GM18507 (cell line): ENCODE measurements around the gene TBCD.

Experiments used
- DNase-seq: peaks from one replicate; pipeline ENCODE4 v3.0.0; 2011; ENCODE audit warnings: low read depth; ENCODE audit not compliant: insufficient read length; ENCODE audit errors: extremely low spot score
- FAIRE-seq: peaks from 2 replicates; lab custom pipeline; 2011; peaks lifted over from hg19 to GRCh38; lab: Jason Lieb, UNC

The TBCD gene

DNA sequence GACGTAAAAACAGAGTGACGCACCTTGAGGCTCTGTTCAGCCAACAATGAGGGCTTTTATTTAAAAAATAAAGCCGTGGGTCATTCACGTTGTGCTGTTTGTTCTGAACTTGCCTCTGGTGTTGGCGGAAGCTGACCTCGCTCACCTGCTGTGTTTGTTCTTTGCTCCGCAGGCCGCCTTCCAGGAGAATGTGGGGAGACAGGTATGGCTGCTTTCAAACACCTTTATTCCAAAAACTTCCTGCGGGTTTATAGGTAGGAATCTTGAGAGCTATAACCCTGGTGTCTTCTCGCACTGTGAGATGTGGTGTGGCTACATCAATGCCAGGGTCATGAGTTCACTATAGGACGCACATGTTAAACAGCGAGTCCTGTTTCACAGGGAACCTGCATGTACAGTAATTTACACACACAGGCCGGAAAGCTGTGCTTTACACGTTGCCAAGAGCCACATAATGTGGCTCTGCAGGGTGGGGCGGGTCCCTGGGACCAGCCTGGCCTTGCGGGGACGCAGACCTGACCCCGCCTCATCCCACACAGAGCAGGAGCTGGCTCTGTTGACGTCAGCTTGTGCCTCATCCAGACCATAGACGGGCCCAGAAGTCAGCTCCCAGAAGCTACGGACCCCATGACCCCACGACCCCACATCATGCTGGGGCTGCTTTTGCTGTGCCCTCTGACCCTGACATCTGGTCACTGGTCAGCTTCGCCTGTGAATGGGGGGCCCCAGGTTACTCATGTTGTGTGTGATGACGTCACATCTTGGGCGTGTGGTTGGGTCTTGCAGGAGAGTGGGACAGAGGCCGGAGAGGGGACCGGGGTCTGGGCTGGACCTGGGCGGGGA is 137.9 kb downstream of the TBCD start:
- DNase-seq = no peak
- FAIRE-seq = no peak

- FAIRE-seq = no peak
Measured at GRCh38 chr17:82890339-82890730, 138.5 kb downstream of the TBCD start.

GRCh38 chr17:82890926-82891678 is 139.2 kb downstream of the TBCD start:
- FAIRE-seq = no peak

More at GRCh38 chr17:82890339-82890730, 138.5 kb downstream of the TBCD start:
- DNase-seq = no peak

DNA sequence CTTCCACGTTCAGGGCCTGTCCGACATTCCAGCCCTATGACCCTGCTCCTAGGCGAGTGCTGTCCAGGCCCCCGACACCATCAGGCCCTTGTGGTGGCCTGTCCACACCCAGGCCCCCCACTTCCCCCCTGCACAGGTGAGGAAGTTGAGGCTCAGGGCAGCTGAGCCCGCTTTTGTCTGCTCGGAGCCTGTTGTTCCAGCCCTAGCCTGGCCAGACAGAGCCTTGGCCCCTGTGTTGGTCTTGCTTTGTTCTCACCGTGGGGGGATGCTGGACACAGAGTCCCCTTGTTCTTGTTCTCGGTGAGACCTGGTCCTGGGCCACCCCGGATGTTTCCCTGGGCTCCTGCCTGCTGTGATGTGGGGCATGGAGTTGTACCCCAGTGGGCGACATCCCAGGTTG is 140.0 kb downstream of the TBCD start:
- no peak for DNase-seq
- no peak for FAIRE-seq

More at GRCh38 chr17:82890926-82891678, 139.2 kb downstream of the TBCD start:
- DNase-seq = no peak

DNA sequence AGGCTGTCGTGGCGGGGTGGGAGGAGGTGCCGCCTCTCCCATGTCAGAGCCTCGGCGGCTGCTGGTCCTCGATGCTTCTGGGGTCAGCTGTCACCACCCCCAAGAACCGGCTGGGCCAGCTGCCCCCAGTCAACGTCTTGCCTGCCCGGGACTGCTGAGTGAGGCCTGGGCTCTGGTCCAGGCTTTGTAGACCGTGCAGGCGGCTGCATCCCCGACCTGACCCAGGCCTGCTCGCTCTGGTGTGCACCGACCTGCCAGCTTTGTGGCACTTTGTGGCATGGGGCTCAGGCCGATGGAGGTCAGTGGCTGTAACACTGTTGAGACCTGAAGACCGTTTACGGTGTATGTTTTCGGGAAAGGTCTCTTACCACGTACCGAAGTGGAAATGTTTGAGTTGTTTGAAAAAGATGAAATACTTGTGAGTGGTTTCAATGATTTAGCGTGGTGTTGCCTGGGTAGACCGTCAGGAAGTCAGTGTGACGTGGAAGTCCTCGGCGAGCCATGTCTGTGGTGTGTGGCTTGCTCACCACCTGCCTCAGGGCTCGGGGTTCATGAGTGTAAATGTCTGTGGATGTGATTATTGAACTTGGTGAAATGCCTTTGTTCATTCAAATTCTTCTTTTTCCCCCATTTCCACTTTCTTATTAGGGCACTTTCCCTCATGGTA is 141.2 kb downstream of the TBCD start:
- DNase-seq = no peak
- FAIRE-seq = no peak

DNA sequence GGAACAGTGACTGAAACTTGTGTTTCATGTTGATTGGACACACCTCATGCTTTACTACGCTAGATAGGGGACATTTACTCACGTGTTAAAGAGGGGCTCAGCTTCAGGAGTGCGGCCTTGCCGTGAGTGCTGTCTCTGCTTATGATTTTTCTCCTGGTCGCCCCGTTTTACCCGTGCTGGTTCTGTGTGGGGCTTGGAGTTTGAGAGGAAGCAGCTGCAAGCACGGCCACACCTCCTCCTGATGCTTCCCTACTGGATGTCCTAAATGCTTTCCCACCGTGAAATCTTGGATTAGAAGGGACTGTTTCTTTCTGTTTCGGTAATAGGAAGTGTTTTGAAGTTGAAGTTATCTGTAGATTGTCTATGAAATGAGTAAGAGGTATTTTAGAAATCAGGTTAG is 141.9 kb downstream of the TBCD start:
- FAIRE-seq = no peak

GRCh38 chr17:82894389-82894788 is 142.5 kb downstream of the TBCD start:
- FAIRE-seq = no peak

More for the DNA sequence above, 141.9 kb downstream of the TBCD start:
- no peak for DNase-seq

DNA sequence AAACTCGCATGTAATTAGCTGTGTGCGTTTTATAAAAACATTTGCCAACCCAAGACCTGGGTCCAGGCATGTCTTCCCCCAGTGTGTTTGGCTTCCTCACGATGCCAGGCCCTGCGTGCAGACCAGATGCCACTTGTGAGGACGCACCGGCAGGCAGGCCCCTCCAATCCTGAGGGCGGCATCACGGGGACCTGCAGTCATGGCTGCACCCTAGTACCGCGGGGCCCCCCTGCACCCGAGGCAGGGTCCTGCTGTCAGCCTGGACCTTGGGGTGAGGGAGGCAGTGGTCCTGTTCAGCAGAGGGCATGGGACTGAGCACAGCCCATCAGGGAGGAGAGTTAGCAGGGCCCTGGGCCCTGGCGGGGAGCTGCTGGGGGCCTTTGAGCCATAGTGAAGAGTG is 143.2 kb downstream of the TBCD start:
- FAIRE-seq (no peak), DNase-seq (no peak)

More at GRCh38 chr17:82894389-82894788, 142.5 kb downstream of the TBCD start:
- no peak for DNase-seq

GRCh38 chr17:82896071-82897000 is 144.5 kb downstream of the TBCD start:
- no peak for FAIRE-seq
- no peak for DNase-seq

DNA sequence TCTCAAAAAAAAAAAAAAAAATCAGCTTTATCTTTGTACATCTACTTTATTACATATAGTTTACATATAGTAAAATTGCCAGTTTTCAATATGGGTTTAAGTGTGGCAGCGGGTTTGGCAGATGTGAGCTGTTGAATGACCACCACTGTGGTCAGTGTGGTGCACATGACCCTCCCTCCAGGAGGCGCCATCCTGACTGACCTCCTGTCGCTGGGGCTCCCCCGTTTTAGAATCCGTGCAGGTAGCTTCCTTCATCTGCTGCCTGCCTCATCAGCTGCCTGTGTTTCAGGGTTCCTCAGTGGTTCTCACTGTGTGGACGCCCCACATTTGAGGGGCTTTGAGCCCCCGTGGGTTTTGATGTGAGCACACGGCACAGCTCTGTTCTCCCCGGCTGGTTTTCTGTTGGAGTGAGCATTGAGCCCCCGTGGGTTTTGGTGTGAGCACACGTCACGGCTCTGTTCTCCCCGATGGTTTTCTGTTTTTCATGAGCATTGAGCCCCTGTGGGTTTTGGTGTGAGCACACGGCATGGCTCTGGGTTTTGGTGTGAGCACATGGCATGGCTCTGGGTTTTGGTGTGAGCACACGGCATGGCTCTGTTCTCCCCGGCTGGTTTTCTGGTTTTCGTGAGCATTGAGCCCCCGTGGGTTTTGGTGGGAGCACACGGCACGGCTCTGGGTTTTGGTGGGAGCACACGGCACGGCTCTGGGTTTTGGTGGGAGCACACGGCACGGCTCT is 145.8 kb downstream of the TBCD start:
- no peak for DNase-seq
- no peak for FAIRE-seq

DNA sequence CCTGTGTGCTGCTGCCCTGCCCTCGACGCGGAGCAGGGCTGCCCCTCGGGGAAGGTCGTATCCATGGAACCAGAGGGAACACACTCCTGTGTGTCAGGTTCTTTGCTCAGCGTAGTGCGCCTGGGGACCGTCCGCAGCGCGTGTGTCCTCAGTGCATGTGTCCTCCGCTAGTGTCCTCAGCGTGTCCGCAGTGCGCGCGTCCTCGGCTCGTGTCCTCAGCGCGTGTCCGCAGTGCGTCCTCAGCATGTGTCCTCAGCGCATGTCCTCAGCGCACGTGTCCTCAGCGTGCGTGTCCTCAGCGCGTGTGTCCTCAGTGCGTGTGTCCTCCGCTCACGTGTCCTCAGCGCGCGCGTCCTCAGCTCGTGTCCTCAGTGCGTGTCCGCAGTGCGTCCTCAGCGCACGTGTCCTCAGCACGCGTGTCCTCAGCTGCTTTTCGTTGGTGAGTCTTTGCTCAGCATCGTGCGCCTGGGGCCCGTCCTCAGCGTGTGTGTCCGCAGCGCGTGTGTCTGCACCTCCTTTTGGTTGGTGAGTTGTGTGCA is 147.2 kb downstream of the TBCD start:
- DNase-seq (no peak), FAIRE-seq (no peak)

DNA sequence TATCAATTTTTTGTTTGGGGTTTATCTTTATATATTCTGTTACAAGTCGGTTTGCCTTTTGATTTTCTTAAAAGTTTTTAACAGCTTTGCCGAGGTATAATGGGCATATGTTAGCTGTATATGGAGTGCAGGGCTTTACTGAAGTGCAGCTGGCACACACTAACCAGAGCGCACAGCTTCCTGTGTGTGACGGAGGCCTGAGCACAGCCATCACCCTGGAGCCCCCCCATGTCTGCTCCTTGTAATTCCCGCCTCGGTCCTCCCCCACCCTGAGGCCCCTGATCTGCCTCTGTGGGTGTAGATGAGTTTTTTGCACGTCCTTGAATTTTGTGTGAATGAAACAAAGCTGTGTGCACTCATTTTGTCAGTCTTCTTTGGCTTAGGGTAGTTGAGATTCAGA is 148.1 kb downstream of the TBCD start:
- FAIRE-seq (no peak), DNase-seq (no peak)

- no peak for FAIRE-seq
- no peak for DNase-seq
Measured at GRCh38 chr17:82900741-82901140, 148.9 kb downstream of the TBCD start.

GRCh38 chr17:82901356-82901755 is 149.5 kb downstream of the TBCD start:
- DNase-seq (no peak), FAIRE-seq (no peak)

DNA sequence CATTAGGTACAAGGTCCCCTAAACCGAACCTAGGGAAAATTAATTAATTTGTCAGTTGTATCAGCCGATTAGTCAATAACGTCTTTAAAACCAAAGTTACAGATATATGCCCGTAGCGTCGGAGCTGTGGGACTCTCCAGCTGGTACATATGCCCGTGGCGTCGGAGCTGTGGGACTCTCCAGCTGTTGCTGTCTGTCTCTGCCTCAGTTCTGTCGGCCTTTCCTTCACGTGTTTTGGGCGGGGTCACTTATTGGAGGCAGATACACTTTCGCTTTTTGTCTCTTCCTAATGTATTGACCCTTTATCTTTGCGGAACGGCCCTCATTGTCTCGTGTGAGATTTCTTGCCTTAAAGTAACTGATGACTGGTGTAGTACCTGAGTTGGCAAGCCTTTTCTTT is 150.0 kb downstream of the TBCD start:
- DNase-seq (no peak), FAIRE-seq (no peak)

DNA sequence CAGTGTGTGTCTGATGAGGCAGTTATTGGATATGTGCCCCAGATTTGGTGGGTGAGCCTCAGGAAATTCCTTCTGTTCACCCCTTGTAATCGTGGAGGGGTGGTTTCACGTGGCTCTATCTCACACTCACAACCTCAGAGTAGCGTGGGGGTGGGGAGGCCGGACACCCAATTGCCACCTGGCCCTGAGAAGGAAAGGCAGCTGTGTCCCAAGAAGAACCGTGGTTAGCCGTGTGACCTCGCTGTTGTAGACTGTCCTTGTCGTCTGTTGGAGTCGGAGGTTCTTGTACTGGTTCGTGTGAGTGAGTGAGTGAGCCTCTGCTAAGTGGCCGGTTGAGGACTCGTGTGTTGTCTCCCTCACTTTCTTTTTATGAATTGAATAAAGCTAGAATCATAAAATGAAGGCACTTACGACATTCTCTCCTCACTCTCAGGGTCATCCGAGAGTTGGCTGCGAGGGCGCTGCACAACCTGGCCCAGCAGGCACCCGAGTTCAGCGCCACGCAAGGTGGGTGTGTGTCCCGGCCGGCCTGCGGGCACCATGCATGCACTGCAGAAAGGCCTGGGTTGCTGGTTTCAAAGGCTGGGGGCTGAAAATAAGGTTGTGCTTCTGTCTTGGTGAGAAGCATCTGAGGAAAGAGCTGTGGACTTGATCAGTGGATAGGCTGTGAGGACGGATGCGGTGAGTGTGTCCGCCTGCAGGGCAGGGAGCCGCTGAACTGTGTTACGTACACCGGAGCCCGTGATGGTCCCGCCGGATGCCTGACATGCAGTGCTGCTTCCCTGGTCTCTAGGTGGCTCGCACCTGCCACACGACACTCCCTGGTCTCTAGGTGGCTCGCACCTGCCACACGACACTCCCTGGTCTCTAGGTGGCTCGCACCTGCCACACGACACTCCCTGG is 151.4 kb downstream of the TBCD start:
- DNase-seq (no peak), FAIRE-seq (no peak)

- DNase-seq (no peak), FAIRE-seq (no peak)
Measured at GRCh38 chr17:82905130-82905529, 153.3 kb downstream of the TBCD start.
